ENCODE results near the gene RGR. TPM values are rescaled to one million over a fixed set of nuclear protein-coding genes. Genes with fewer than 3 reads are reported as not detected.
"Not testable (repeated sequence)": the region's sequence is repeated elsewhere in the genome, so short reads cannot be mapped to it uniquely, and the experiment has no call there.

The RGR gene
- total RNA-seq, 5 donors from 2014 or later (not counting 1 experiment from before 2014, with no cell fraction given): not detected

- ATAC-seq (replicated peaks in 1 of 4): peak; percentile 31 to 68 (median 54)
- POLR2A ChIA-PET: interaction anchor here in 1 of 2 donors (0.5 to 0.9 kb wide), 3 partner anchors 67 to 131 kb away, joined by 3 to 4 read pairs (median 3); no protein-coding TSS in a partner anchor
- Mint-ChIP-seq H3K9me3 (no peaks in the 10 kb centered on the region), H3K36me3 (no peaks in the 10 kb centered on the region), H3K27me3 (peaks cover 14 to 15% of the 10 kb centered on the region in 2 donors), H3K4me1 (peaks cover 10 to 16% (median 11%) of the 10 kb centered on the region in 3 donors), H3K27ac (peak overlapping the region in 1 of 2 donors; percentile 36), H3K4me3 (no peak overlapping the region)
- DNase-seq: peak; percentile 31 to 77 (median 62)
- no peak overlapping the region for H3K4me3 ChIP-seq (ENCODE audit: control insufficient read depth in 1 of 2, extremely low read depth in 1 of 2, low read length in 1 of 2)
- H3K27me3 ChIP-seq (replicated peaks in 1 of 2; ENCODE audit: control insufficient read depth in 2 of 2, extremely low read depth in 1 of 2, insufficient read depth in 2 of 2, low read length in 1 of 2): peaks cover 0 to 16% of the 10 kb centered on the region in 2 experiments
- peaks cover 0 to 7% of the 10 kb centered on the region in 2 experiments for H3K4me1 ChIP-seq (ENCODE audit: control insufficient read depth in 1 of 2, extremely low read depth in 1 of 2, insufficient read depth in 2 of 2, low read length in 2 of 2)
- CTCF ChIA-PET: interaction anchor here (0.5 to 5.9 kb wide), 15 partner anchors 43 to 273 kb away, joined by 3 to 93 read pairs (median 4); no protein-coding TSS in a partner anchor
- no peaks in the 10 kb centered on the region for H3K36me3 ChIP-seq (ENCODE audit: control insufficient read depth in 2 of 2, extremely low read depth in 1 of 2, insufficient read depth in 1 of 2, low read length in 1 of 2)
- H3K9me3 ChIP-seq: no peaks in the 10 kb centered on the region
- no peak overlapping the region for H3K27ac ChIP-seq (ENCODE audit: low read length)
- 64% methylated on average over 5 of the region's 7 CpGs for WGBS (ENCODE audit: insufficient coverage)
Observed at GRCh38 chr10:84267503-84268126, 22.8 kb downstream of the RGR start.

- Histone ChIP-seq H3K27ac (ENCODE audit: low read length) (no peak overlapping the region), H3K4me3 (ENCODE audit: control insufficient read depth in 1 of 2, extremely low read depth in 1 of 2, low read length in 1 of 2) (no peak overlapping the region), H3K4me1 (ENCODE audit: control insufficient read depth in 1 of 2, extremely low read depth in 1 of 2, insufficient read depth in 2 of 2, low read length in 2 of 2) (peaks cover 0 to 7% of the 10 kb centered on the region in 2 experiments), H3K36me3 (ENCODE audit: control insufficient read depth in 2 of 2, extremely low read depth in 1 of 2, insufficient read depth in 1 of 2, low read length in 1 of 2) (no peaks in the 10 kb centered on the region), H3K27me3 (replicated peaks in 1 of 2; ENCODE audit: control insufficient read depth in 2 of 2, extremely low read depth in 1 of 2, insufficient read depth in 2 of 2, low read length in 1 of 2) (peaks cover 0 to 7% of the 10 kb centered on the region in 2 experiments), H3K9me3 (no peaks in the 10 kb centered on the region)
- Mint-ChIP-seq H3K27me3 (peaks cover 3 to 4% of the 10 kb centered on the region in 2 donors), H3K9me3 (no peaks in the 10 kb centered on the region), H3K4me1 (peaks cover 10 to 16% (median 11%) of the 10 kb centered on the region in 3 donors), H3K36me3 (no peaks in the 10 kb centered on the region), H3K4me3 (no peak overlapping the region), H3K27ac (no peak overlapping the region)
- WGBS (ENCODE audit: insufficient coverage): no CpG with 5 or more reads among the region's 1 CpG
- ATAC-seq (replicated peaks in 1 of 4) (no peak), DNase-seq (no peak)
- CTCF ChIA-PET: interaction anchor here (0.5 to 1.2 kb wide), 3 partner anchors 8 to 245 kb away, joined by 3 to 5 read pairs (median 3); no protein-coding TSS in a partner anchor
- POLR2A ChIA-PET: no interaction called here
Observed at GRCh38 chr10:84269162-84269561, 24.3 kb downstream of the RGR start.

GRCh38 chr10:84269773-84270172 is 24.9 kb downstream of the RGR start:
- Mint-ChIP-seq H3K9me3 (no peaks in the 10 kb centered on the region), H3K4me1 (peaks cover 10 to 12% (median 11%) of the 10 kb centered on the region in 3 donors), H3K36me3 (no peaks in the 10 kb centered on the region), H3K27me3 (no peaks in the 10 kb centered on the region), H3K4me3 (no peak overlapping the region), H3K27ac (no peak overlapping the region)
- DNase-seq (no peak), ATAC-seq (replicated peaks in 1 of 4) (no peak)
- Histone ChIP-seq H3K36me3 (ENCODE audit: control insufficient read depth in 2 of 2, extremely low read depth in 1 of 2, insufficient read depth in 1 of 2, low read length in 1 of 2) (no peaks in the 10 kb centered on the region), H3K27me3 (replicated peaks in 1 of 2; ENCODE audit: control insufficient read depth in 2 of 2, extremely low read depth in 1 of 2, insufficient read depth in 2 of 2, low read length in 1 of 2) (peaks cover 0 to 4% of the 10 kb centered on the region in 2 experiments), H3K4me3 (ENCODE audit: control insufficient read depth in 1 of 2, extremely low read depth in 1 of 2, low read length in 1 of 2) (no peak overlapping the region), H3K9me3 (no peaks in the 10 kb centered on the region), H3K4me1 (ENCODE audit: control insufficient read depth in 1 of 2, extremely low read depth in 1 of 2, insufficient read depth in 2 of 2, low read length in 2 of 2) (peaks cover 0 to 5% of the 10 kb centered on the region in 2 experiments), H3K27ac (ENCODE audit: low read length) (no peak overlapping the region)
- ChIA-PET CTCF (interaction anchor here in 1 of 2 donors (0.6 to 1.2 kb wide), 2 partner anchors 7 to 27 kb away, joined by 3 read pairs; no protein-coding TSS in a partner anchor), POLR2A (no interaction called here)
- 63% methylated on average over 2 of the region's 2 CpGs for WGBS (ENCODE audit: insufficient coverage)

- H3K27me3 Mint-ChIP-seq: peaks cover 0 to 2% of the 10 kb centered on the region in 2 donors
- peak in 2 of 4 experiments; percentile 13 to 22 for ATAC-seq (replicated peaks in 1 of 4)
- DNase-seq: no peak
- no peaks in the 10 kb centered on the region for H3K36me3 ChIP-seq (ENCODE audit: control insufficient read depth in 2 of 2, extremely low read depth in 1 of 2, insufficient read depth in 1 of 2, low read length in 1 of 2)
- no peak overlapping the region for H3K27ac ChIP-seq (ENCODE audit: low read length)
- no peak overlapping the region for H3K4me3 Mint-ChIP-seq
- H3K4me1 ChIP-seq (ENCODE audit: control insufficient read depth in 1 of 2, extremely low read depth in 1 of 2, insufficient read depth in 2 of 2, low read length in 2 of 2): peaks cover 0 to 3% of the 10 kb centered on the region in 2 experiments
- no peaks in the 10 kb centered on the region for H3K36me3 Mint-ChIP-seq
- no peaks in the 10 kb centered on the region for H3K27me3 ChIP-seq (replicated peaks in 1 of 2; ENCODE audit: control insufficient read depth in 2 of 2, extremely low read depth in 1 of 2, insufficient read depth in 2 of 2, low read length in 1 of 2)
- POLR2A ChIA-PET: interaction anchor here in 1 of 2 donors (0.6 kb wide), 1 partner anchor 63 kb away, joined by 4 read pairs; no protein-coding TSS in a partner anchor
- no peak overlapping the region for H3K4me3 ChIP-seq (ENCODE audit: control insufficient read depth in 1 of 2, extremely low read depth in 1 of 2, low read length in 1 of 2)
- no peaks in the 10 kb centered on the region for H3K9me3 Mint-ChIP-seq
- WGBS (ENCODE audit: insufficient coverage): no CpG with 5 or more reads among the region's 1 CpG
- H3K9me3 ChIP-seq: no peaks in the 10 kb centered on the region
- CTCF ChIA-PET: no interaction called here
- peaks cover 10 to 12% (median 11%) of the 10 kb centered on the region in 3 donors for H3K4me1 Mint-ChIP-seq
- peak overlapping the region; percentile 47 to 60 for H3K27ac Mint-ChIP-seq
Observed at GRCh38 chr10:84270708-84271107, 25.9 kb downstream of the RGR start.

- POLR2A ChIA-PET; H3K27ac ChIP-seq (ENCODE audit: low read length); H3K9me3 Mint-ChIP-seq; ATAC-seq (replicated peaks in 1 of 4); H3K27me3 ChIP-seq (replicated peaks in 1 of 2; ENCODE audit: control insufficient read depth in 2 of 2, extremely low read depth in 1 of 2, insufficient read depth in 2 of 2, low read length in 1 of 2); H3K36me3 Mint-ChIP-seq; H3K4me3 ChIP-seq (ENCODE audit: control insufficient read depth in 1 of 2, extremely low read depth in 1 of 2, low read length in 1 of 2); H3K4me1 Mint-ChIP-seq; H3K27ac Mint-ChIP-seq; H3K4me1 ChIP-seq (ENCODE audit: control insufficient read depth in 1 of 2, extremely low read depth in 1 of 2, insufficient read depth in 2 of 2, low read length in 2 of 2); H3K9me3 ChIP-seq; DNase-seq; H3K36me3 ChIP-seq (ENCODE audit: control insufficient read depth in 2 of 2, extremely low read depth in 1 of 2, insufficient read depth in 1 of 2, low read length in 1 of 2): not testable (repeated sequence)
- CTCF ChIA-PET: interaction anchor here in 1 of 2 donors (1.0 kb wide), 1 partner anchor 73 kb away, joined by 3 read pairs; no protein-coding TSS in a partner anchor
- H3K4me3 Mint-ChIP-seq: peak overlapping the region in 2 of 3 donors; percentile 6 to 29
- H3K27me3 Mint-ChIP-seq: peaks cover 19 to 27% of the 10 kb centered on the region in 2 donors
- no CpG with 5 or more reads among the region's 31 CpGs for WGBS (ENCODE audit: insufficient coverage)
Observed at GRCh38 chr10:84279876-84280475, 35.1 kb downstream of the RGR start.

GRCh38 chr10:84286695-84287094 is 41.8 kb downstream of the RGR start:
- CTCF ChIA-PET: interaction anchor here in 1 of 2 donors (0.6 kb wide), 1 partner anchor 265 kb away, joined by 3 read pairs; no protein-coding TSS in a partner anchor
- Histone ChIP-seq H3K36me3 (ENCODE audit: control insufficient read depth in 2 of 2, extremely low read depth in 1 of 2, insufficient read depth in 1 of 2, low read length in 1 of 2) (no peaks in the 10 kb centered on the region), H3K27ac (ENCODE audit: low read length) (no peak overlapping the region), H3K4me3 (ENCODE audit: control insufficient read depth in 1 of 2, extremely low read depth in 1 of 2, low read length in 1 of 2) (no peak overlapping the region), H3K4me1 (ENCODE audit: control insufficient read depth in 1 of 2, extremely low read depth in 1 of 2, insufficient read depth in 2 of 2, low read length in 2 of 2) (no peaks in the 10 kb centered on the region), H3K9me3 (no peaks in the 10 kb centered on the region), H3K27me3 (replicated peaks in 1 of 2; ENCODE audit: control insufficient read depth in 2 of 2, extremely low read depth in 1 of 2, insufficient read depth in 2 of 2, low read length in 1 of 2) (peaks cover 0 to 2% of the 10 kb centered on the region in 2 experiments)
- no peaks in the 10 kb centered on the region for H3K4me1 Mint-ChIP-seq
- ATAC-seq (replicated peaks in 1 of 4) (no peak), DNase-seq (no peak)
- no peaks in the 10 kb centered on the region for H3K9me3 Mint-ChIP-seq
- H3K27ac Mint-ChIP-seq: no peak overlapping the region
- POLR2A ChIA-PET: interaction anchor here in 1 of 2 donors (0.7 kb wide), 1 partner anchor 1350 kb away, joined by 4 read pairs; no protein-coding TSS in a partner anchor
- H3K4me3 Mint-ChIP-seq: no peak overlapping the region
- peaks cover 0 to 8% of the 10 kb centered on the region in 2 donors for H3K27me3 Mint-ChIP-seq
- H3K36me3 Mint-ChIP-seq: no peaks in the 10 kb centered on the region
